ENCODE data around the gene RGS19. TPM values are rescaled to one million over a fixed set of nuclear protein-coding genes. Genes with fewer than 3 reads are reported as not detected.

Gene RGS19
- total and polyA plus RNA-seq, 2 of the 8 experiments (the other 6 are each of a cell fraction or from before 2014, with no cell fraction given): 12.7 to 16.8 TPM

DNA sequence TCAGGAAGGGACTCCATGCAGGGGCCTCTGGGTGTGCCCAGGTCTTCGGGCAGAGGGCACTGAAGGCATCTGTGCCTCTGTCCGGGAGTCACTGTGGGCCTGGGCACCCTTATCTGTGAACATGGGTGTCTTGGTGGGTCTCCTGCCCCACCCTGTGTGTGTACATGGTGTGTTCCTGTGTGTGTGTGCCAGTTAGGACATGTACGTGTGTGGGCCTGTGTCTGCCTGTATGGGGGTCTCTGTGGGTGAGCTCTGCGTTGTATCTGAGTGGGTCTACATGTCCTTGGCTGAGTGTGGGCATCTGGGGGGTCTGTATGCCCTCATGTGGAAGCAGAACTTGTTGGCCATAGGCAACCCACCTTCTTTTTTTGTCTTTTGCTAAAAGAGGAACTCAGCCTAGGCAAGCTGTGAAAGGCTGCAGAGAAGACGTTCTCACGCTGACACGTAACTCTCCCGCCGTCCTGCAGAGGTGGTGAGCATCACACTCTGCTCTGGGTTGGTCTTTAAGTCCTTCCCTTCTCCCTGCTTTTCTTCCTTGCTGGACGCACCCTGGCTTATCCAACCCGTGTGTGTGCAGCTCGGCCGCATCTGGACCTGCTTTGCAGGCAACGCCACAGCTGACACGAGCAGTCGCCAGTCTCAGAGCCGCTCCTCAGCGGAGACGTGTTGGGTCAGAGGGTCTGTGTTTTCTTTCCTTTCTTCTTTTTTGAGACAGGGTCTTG is 28.6 kb upstream of the RGS19 start:
- Histone ChIP-seq H2AK5ac (ENCODE audit: low read depth, low read length) (no peak overlapping the region), H2BK120ac (replicated peaks; ENCODE audit: low read depth, low read length) (no peak overlapping the region), H3K36me3 (ENCODE audit: control insufficient read depth in 2 of 4, insufficient read depth in 4 of 4, low read length in 3 of 4) (no peaks in the 10 kb centered on the region), H3K4me1 (replicated peaks in 1 of 4; ENCODE audit: control insufficient read depth in 3 of 4, insufficient read depth in 4 of 4, low read length in 3 of 4) (peaks cover 0 to 6% (median 3%) of the 10 kb centered on the region in 4 experiments; a peak in 3 of 7 replicates), H3K23ac (ENCODE audit: insufficient read length) (no peak overlapping the region), H3K14ac (ENCODE audit: insufficient read length) (no peak overlapping the region), H3K9ac (replicated peaks in 1 of 4; ENCODE audit: extremely low read depth in 1 of 4, low read depth in 3 of 4, low read length in 3 of 4) (no peak overlapping the region), H3K4ac (replicated peaks; ENCODE audit: insufficient read length, low read depth, low read length) (no peak overlapping the region), H2BK5ac (ENCODE audit: low read depth, low read length) (no peak overlapping the region), H4K5ac (ENCODE audit: insufficient read length, low read depth, low read length) (no peak overlapping the region), H2BK20ac (ENCODE audit: low read length) (no peak overlapping the region), H3K27me3 (replicated peaks in 1 of 4; ENCODE audit: control insufficient read depth in 3 of 4, extremely low read depth in 1 of 4, insufficient read depth in 3 of 4, low read length in 3 of 4) (peaks cover 0 to 7% (median 7%) of the 10 kb centered on the region in 4 experiments; a peak in 6 of 7 replicates), H3K4me2 (ENCODE audit: insufficient read depth in 1 of 2, low read depth in 2 of 2, low read length in 2 of 2) (no peak overlapping the region), H2BK12ac (ENCODE audit: low read depth, low read length) (no peak overlapping the region), H2AFZ (ENCODE audit: low read length) (no peak overlapping the region), H4K91ac (replicated peaks; ENCODE audit: insufficient read length, low read length) (no peak overlapping the region), H3K27ac (ENCODE audit: low read depth, low read length) (no peak overlapping the region; the same call in 1 of the 2 replicates), H3K4me3 (ENCODE audit: extremely low read depth in 1 of 4, insufficient read depth in 2 of 4, low read depth in 3 of 4, low read length in 4 of 4) (no peak overlapping the region), H4K20me1 (replicated peaks in 1 of 2; ENCODE audit: control insufficient read depth in 1 of 2, insufficient read depth in 2 of 2, low read length in 2 of 2) (peaks cover 3 to 4% of the 10 kb centered on the region in 2 experiments), H3K18ac (ENCODE audit: extremely low read depth, low read length) (no peak overlapping the region), H2BK15ac (ENCODE audit: low read length) (no peak overlapping the region), H3K9me3 (ENCODE audit: insufficient read depth in 2 of 2, low read depth in 1 of 2, low read length in 1 of 2) (no peaks in the 10 kb centered on the region), H3K79me1 (ENCODE audit: low read depth, low read length) (no peaks in the 10 kb centered on the region; the same call in 1 of the 2 replicates), H4K8ac (ENCODE audit: extremely low read depth, insufficient read depth, low read length) (no peak overlapping the region), H3K79me2 (ENCODE audit: control insufficient read depth in 1 of 2, insufficient read depth in 2 of 2, low read length in 2 of 2) (no peaks in the 10 kb centered on the region), H3K56ac (replicated peaks; ENCODE audit: insufficient read length, low read depth, low read length) (no peak overlapping the region), H3K23me2 (ENCODE audit: low read depth, low read length) (0 out of 2 replicates have a peak, but pooled peaks cover under 1% of the 10 kb centered on the region)
- CTCF ChIA-PET (ENCODE audit: partially characterized antibody): interaction anchor here (0.6 to 6.4 kb wide), 4 partner anchors 9 to 24 kb away, joined by 3 to 59 read pairs (median 8); partner anchors contain the start of gene LKAAEAR1
- POLR2A ChIA-PET (ENCODE audit: partially characterized antibody): interaction anchor here (0.7 kb wide), 1 partner anchor 9 kb away, joined by 3 read pairs; no protein-coding TSS in a partner anchor
- FAIRE-seq: no peak
- 89% methylated on average over 18 of the region's 19 CpGs; no CpG with 5 or more reads in 1 of the 2 experiments for WGBS, 2 experiments (ENCODE audit: extremely low coverage in 1 of 2, insufficient coverage in 1 of 2, insufficient read length in 1 of 2, insufficient replicate concordance in 2 of 2, low coverage in 1 of 2, low lambda C conversion rate in 2 of 2, missing lambda C conversion rate in 1 of 2)
- DNase-seq (ENCODE audit: low read depth in 1 of 2, low spot score in 2 of 2): peak in 1 of 2 experiments; percentile 40
- no peak for TF ChIP-seq ZNF274 (IDR thresholded peaks at IDR 0.05; ENCODE audit: borderline replicate concordance, extremely low read depth, low read length)
- no peak for TF ChIP-seq KDM4A (IDR thresholded peaks at IDR 0.05; ENCODE audit: low read depth, low read length, severe bottlenecking)
- no peak for TF ChIP-seq CREB1 (IDR thresholded peaks at IDR 0.05)
- TF ChIP-seq JUND (IDR thresholded peaks at IDR 0.05; ENCODE audit: low read length): no peak
- no peak for TF ChIP-seq POLR2A (IDR thresholded peaks at IDR 0.05; ENCODE audit: control extremely low read depth in 1 of 2, low read depth in 2 of 2, low read length in 2 of 2)
- TF ChIP-seq SP2 (IDR thresholded peaks at IDR 0.05; ENCODE audit: low read length): no peak
- TF ChIP-seq, protein P1, sequence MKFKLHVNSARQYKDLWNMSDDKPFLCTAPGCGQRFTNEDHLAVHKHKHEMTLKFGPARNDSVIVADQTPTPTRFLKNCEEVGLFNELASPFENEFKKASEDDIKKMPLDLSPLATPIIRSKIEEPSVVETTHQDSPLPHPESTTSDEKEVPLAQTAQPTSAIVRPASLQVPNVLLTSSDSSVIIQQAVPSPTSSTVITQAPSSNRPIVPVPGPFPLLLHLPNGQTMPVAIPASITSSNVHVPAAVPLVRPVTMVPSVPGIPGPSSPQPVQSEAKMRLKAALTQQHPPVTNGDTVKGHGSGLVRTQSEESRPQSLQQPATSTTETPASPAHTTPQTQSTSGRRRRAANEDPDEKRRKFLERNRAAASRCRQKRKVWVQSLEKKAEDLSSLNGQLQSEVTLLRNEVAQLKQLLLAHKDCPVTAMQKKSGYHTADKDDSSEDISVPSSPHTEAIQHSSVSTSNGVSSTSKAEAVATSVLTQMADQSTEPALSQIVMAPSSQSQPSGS (IDR thresholded peaks at IDR 0.05; ENCODE audit: low read length): no peak
- TF ChIP-seq, protein P2, sequence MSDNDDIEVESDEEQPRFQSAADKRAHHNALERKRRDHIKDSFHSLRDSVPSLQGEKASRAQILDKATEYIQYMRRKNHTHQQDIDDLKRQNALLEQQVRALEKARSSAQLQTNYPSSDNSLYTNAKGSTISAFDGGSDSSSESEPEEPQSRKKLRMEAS (IDR thresholded peaks at IDR 0.05): no peak
- TF ChIP-seq HDAC2 (IDR thresholded peaks at IDR 0.05; ENCODE audit: borderline replicate concordance in 1 of 2, low read depth in 2 of 2, low read length in 2 of 2): no peak
- TF ChIP-seq CHD1 (IDR thresholded peaks at IDR 0.05; ENCODE audit: low read depth, low read length): no peak
